ENCODE measurements around the gene HS3ST3A1.

HS3ST3A1 gene

GRCh38 chr17:13491491-13491890, 110.2 kb downstream of the HS3ST3A1 start:
- DNase-seq = no peak

DNA sequence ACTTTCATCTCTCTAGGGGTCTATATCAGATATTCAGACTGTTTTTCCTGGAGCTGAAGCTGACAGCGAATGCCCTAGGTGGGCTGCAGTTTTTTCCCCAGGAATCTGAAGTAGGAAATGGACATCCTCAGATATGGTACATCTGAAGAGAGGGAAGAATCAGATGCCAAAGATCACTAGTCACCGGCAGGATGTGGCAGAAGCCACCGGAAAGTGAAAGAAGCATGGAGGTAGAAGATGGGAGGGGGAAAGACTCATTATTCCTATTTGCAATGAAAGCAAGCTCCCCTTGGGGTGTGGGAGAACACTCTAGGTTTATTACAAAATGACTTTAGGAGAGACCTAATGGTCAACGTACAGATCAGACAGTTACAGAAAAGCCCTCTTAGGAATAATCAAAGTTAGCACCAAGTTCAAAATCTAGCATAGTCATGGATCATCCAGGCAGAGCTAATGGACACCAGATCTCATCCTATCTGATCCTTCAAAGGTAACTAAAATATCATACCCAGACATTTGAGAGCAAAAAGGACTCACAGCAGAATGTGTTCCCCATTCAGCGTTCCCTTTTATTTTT, 110.7 kb downstream of the HS3ST3A1 start:
- DNase-seq = no peak

DNA sequence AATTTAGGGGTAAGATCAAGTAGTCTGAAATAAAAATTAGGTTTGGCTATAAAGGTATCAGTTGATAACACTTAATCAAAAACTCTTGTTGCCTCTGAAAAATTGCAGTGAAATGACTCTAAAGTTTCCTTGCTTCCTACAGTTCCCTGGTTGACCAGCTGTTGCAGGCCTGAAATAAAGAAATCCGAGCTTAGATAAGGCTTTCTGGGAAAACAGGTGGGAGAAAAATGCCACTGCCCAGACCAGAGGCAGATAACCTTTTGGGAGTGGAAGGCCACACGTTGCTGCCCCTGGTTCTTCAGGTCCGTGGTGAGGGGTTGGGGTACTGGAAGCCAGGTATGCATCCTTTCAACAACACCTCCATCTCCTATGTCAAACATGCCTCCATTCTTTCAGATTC, 111.3 kb downstream of the HS3ST3A1 start:
- DNase-seq = no peak

- no peak for DNase-seq
Observed at GRCh38 chr17:13485327-13485726, 116.4 kb downstream of the HS3ST3A1 start.

GRCh38 chr17:13484020-13484419, 117.7 kb downstream of the HS3ST3A1 start:
- no peak for DNase-seq

GRCh38 chr17:13480877-13481276, 120.9 kb downstream of the HS3ST3A1 start:
- DNase-seq = no peak

DNA sequence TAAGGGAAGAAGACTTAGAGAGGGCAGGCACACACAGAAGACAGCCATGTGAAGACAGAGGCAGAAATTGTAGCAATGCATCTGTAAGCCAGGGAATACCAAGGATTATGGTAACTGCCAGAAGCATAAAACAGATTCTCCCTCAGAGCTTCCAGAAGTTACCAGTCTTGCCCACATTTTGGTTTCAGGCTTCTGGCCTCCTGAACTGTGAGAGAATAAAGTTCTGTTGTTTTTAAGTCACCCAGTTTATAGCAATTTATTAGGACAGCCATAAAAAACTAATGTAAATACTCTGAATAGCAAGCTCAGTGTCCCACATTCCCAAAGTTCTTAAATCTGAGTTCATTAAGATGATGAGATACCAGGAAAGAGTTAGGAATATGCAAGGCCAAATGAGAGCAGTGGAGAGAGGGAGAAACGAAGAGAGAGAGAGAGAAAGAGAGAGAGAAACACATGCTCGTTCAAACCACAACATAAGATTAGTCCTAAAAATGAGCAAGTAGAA, 123.4 kb downstream of the HS3ST3A1 start:
- no peak for DNase-seq

- DNase-seq = no peak
Observed at GRCh38 chr17:13477180-13477611, 124.5 kb downstream of the HS3ST3A1 start.

- DNase-seq = no peak
Observed at GRCh38 chr17:13476720-13477119, 125.0 kb downstream of the HS3ST3A1 start.

DNA sequence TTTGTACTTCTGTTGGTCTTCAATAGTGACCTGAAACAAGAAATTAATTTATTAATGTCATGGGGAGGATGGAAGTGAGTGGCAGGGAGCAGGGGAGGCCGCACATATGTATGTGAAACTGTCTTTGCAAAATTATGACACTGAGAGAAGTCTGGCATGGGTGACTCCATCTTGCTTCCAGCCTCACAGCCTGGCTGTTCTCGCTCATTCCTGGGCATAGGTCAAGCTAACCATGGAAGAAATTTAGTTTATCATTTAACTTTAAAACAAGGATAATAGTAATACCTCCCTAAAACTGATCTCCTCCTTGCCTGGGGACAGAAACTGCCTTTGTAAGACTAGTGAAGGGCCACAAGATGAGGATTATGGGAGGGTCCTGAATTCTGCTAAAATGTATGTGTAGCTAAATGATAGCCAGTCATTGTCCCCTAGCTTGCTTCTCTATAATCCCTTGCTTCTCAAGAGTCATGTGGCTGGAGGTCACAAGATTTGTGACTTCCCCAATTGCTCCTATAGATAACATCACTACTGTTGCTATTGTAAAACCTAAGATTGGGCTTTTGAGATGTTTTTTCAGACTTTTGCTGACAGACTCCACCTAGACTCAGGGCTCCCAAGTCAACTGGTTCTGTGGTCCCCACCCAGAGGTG, 126.0 kb downstream of the HS3ST3A1 start:
- no peak for DNase-seq

DNA sequence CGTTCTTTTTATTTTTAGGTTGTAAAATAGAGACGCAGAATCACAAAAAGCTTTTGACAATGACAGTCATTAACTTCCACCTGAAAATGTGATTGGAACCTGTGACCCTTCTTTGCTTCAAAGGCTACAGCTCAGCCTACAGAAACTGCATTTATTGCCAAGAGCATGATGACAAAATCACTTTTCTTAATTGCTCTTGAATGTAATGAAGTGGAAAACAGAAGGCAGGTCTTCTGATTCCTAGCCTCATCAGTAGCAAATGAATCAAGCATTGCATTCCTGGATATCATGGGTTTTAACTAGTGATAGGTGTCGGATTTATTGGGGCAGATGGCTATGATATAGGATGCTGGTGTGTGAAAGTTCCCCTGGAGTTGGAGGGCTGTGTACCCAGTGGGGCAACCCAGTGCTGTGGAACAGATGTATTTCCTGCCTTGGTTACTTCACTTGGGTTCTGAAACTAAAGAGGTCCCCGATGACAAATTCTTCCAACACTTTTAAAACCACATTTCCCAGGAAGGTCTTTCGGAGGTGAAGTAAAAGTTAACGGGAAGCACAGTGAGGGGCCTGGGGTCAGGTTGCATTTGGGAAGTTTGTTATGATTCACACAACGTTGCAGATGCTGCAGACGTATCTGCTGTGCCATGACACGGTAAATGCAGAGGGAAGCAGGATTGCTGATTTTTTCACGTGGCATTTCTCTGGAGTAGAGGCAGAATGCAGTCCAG, 127.5 kb downstream of the HS3ST3A1 start:
- DNase-seq = no peak

DNA sequence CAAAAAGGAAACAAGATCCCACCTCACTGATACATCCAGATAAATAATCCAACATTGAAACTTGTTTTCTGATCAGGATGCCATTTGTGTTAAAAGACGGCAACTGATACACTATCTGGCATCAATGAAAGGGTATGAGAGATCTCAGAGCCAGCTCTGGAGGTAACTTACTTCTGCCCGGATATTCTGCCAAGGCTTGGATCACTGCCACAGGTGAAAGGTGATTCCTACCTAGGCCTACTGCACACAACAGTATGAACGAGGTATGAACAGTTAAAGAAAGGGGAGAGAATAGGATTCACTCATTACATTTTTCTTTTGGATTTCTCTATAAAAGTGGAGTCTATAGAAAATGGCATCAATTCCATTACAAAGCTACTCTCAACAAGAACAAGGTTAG, 136.1 kb downstream of the HS3ST3A1 start:
- no peak for DNase-seq

GRCh38 chr17:13462673-13463124, 139.0 kb downstream of the HS3ST3A1 start:
- DNase-seq = no peak

DNA sequence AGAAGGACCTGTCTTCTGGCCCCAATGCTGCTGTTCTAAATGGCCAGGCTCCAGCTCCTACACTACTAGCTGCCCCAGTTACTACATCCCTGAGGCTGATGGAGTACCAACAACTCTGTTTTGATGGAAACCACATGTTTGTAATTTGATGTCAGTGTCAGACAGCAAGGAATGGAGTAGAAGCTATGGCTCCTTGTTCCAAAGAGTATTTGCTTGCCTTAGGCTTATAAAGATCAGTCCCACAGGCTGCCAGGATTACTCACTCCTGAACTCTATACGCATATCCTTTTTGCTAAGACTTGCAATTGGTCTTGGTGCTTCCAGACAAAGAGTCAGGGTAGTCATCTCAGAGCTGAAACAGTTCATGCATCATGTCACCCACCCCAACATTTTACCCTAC, 139.6 kb downstream of the HS3ST3A1 start:
- DNase-seq = no peak

DNA sequence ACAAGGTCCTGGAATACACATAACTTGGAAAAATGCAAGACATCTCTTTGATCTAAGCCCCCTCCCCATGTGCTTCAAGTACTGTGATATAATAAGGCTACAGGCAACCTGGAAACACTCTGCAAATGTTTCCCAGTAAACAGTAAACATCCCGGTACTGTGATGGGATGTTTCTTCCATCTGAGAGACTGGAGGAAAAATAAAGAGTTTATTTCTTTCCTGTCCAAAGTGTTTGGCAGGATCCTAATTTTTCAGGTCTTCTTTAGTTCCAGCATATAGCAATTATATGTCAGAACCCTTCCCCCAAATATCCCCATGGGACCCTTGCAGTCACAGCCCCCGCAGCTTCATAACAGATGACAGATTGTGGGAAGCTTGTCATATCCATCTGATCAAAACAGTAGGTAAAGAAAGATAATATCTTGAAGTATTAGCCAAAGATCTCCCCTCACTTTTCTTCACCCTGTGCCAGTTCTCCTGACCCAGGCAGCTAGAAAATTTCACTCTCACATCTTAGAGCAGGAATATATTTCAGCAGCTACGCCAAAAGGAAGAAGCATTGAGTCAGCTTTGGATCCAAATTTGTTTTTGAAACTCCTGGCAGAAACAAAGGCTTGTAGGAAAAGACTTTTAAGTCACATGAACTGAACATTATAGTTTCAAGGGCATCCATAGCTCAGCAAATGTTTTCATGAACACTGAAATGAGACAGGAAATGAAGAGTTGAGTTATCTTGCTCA, 141.3 kb downstream of the HS3ST3A1 start:
- no peak for DNase-seq

GRCh38 chr17:13457783-13458182, 143.9 kb downstream of the HS3ST3A1 start:
- DNase-seq = no peak
